Peyer's patch (tissue), 4 donors: ENCODE results near the gene EGFLAM.

Experiments
- POLR2A ChIP-seq, 2 donors: fragments of 450-650 bp; IDR thresholded peaks; one replicate each; pipeline ENCODE4 v1.5.1; 2017; ENCODE audit warnings: antibody characterized with exemption in 2 of 2, mild to moderate bottlenecking in 2 of 2, moderate library complexity in 2 of 2
- TF ChIP-seq, protein P1 (sequence below), 6 experiments: fragments of 450-650 bp in 4 of 6; fragments of 200-600 bp in 2 of 6; sonication (generic) in 1 of 6; IDR thresholded peaks; one replicate each; pipeline ENCODE4 v1.5.1; 2017 to 2019; ENCODE audit warnings: antibody characterized with exemption in 6 of 6, mild to moderate bottlenecking in 3 of 6, moderate library complexity in 1 of 6

DNA sequence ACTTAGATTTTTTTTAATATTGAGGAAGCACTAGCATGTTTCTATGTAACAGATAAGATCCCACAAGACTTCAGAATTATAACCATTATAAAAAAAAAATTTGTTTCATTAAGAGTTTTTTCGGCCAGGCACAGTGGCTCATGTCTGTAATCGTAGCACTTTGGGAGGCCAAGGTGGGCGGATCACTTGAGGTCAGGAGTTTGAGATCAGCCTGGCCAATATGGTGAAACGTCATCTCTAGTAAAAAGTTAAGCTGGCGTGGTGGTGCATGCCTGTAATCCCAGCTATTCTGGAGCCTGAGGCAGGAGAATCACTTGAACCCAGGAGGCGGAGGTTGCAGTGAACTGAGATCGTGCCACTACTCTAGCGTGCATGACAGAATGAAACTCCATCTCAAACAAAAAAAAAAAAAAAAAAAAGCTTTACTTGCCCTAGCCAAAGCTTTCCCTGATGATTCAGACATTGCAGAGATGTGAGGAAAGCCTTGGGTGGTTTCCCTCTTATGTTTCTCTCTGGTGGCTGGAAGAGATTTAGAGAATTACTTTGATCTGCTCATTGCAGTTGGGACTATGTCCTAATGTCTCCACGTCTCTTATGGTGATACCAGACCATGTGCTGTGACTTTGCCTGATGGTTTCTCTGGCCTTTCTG is 65.4 kb downstream of the EGFLAM start:
- TF ChIP-seq, protein P1, sequence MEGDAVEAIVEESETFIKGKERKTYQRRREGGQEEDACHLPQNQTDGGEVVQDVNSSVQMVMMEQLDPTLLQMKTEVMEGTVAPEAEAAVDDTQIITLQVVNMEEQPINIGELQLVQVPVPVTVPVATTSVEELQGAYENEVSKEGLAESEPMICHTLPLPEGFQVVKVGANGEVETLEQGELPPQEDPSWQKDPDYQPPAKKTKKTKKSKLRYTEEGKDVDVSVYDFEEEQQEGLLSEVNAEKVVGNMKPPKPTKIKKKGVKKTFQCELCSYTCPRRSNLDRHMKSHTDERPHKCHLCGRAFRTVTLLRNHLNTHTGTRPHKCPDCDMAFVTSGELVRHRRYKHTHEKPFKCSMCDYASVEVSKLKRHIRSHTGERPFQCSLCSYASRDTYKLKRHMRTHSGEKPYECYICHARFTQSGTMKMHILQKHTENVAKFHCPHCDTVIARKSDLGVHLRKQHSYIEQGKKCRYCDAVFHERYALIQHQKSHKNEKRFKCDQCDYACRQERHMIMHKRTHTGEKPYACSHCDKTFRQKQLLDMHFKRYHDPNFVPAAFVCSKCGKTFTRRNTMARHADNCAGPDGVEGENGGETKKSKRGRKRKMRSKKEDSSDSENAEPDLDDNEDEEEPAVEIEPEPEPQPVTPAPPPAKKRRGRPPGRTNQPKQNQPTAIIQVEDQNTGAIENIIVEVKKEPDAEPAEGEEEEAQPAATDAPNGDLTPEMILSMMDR (IDR thresholded peaks at IDR 0.05) = no peak
- TF ChIP-seq POLR2A (IDR thresholded peaks at IDR 0.05) = no peak
